ENCODE results near the gene DLG2.

Gene DLG2

GRCh38 chr11:84580428-84580827 is 1046.7 kb downstream of the DLG2 start:
- TF ChIP-seq, protein P1, sequence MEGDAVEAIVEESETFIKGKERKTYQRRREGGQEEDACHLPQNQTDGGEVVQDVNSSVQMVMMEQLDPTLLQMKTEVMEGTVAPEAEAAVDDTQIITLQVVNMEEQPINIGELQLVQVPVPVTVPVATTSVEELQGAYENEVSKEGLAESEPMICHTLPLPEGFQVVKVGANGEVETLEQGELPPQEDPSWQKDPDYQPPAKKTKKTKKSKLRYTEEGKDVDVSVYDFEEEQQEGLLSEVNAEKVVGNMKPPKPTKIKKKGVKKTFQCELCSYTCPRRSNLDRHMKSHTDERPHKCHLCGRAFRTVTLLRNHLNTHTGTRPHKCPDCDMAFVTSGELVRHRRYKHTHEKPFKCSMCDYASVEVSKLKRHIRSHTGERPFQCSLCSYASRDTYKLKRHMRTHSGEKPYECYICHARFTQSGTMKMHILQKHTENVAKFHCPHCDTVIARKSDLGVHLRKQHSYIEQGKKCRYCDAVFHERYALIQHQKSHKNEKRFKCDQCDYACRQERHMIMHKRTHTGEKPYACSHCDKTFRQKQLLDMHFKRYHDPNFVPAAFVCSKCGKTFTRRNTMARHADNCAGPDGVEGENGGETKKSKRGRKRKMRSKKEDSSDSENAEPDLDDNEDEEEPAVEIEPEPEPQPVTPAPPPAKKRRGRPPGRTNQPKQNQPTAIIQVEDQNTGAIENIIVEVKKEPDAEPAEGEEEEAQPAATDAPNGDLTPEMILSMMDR (IDR thresholded peaks at IDR 0.05): no peak
- no peak for TF ChIP-seq ZFX (IDR thresholded peaks at IDR 0.05; ENCODE audit: borderline replicate concordance)
- H3K27ac ChIP-seq: no peak overlapping the region

GRCh38 chr11:84573868-84574267 is 1053.3 kb downstream of the DLG2 start:
- TF ChIP-seq, protein P1 (IDR thresholded peaks at IDR 0.05): no peak
- TF ChIP-seq ZFX (IDR thresholded peaks at IDR 0.05; ENCODE audit: borderline replicate concordance): no peak
- no peak overlapping the region for H3K27ac ChIP-seq

GRCh38 chr11:84566671-84567070 is 1060.5 kb downstream of the DLG2 start:
- no peak for TF ChIP-seq ZFX (IDR thresholded peaks at IDR 0.05; ENCODE audit: borderline replicate concordance)
- TF ChIP-seq, protein P1 (IDR thresholded peaks at IDR 0.05): no peak
- H3K27ac ChIP-seq: no peak overlapping the region

DNA sequence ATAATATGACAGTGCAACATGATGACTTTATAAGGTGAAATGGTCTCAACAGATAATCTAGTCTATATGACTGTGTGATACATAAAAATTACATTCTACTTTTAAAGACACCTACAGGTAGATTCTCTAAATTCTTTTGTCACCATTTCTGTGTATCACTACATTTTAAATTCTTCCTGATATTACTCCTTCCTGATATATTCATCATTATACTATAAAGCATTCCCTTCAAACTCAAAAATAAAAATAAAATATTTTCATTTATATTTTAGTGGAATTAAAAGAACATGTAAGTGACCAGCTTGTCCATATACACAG is 1062.3 kb downstream of the DLG2 start:
- no peak for TF ChIP-seq ZFX (IDR thresholded peaks at IDR 0.05; ENCODE audit: borderline replicate concordance)
- TF ChIP-seq, protein P1 (IDR thresholded peaks at IDR 0.05): peak; percentile 63
- H3K27ac ChIP-seq: no peak overlapping the region

- TF ChIP-seq, protein P1 (IDR thresholded peaks at IDR 0.05): peak; percentile 94
- no peak for TF ChIP-seq ZFX (IDR thresholded peaks at IDR 0.05; ENCODE audit: borderline replicate concordance)
- H3K27ac ChIP-seq: peak overlapping the region; percentile 28
Observed at GRCh38 chr11:84564180-84564866, 1062.8 kb downstream of the DLG2 start.

DNA sequence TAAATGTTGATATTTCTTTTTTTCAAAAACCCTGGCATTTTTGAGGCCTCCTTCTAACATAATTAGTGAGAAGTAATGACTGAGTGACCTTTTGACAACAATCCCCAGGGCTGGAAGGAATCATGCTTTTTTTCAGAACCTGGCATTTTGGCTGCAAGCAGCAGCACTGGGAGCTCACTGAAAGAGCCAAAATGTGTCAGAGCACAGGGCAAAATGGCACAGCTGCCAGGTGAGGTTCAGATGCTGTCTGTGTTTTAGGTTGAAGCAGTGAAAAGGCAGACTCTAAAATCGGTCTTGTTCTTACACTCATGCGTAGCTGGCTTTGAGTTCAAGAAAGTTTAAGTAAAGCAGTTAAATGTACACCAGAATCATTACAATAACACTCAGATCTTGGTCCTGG is 1063.8 kb downstream of the DLG2 start:
- peak overlapping the region; percentile 28; the same call in 1 of the 2 replicates for H3K27ac ChIP-seq
- TF ChIP-seq, protein P1 (IDR thresholded peaks at IDR 0.05): no peak
- no peak for TF ChIP-seq ZFX (IDR thresholded peaks at IDR 0.05; ENCODE audit: borderline replicate concordance)

- TF ChIP-seq, protein P1 (IDR thresholded peaks at IDR 0.05): no peak
- TF ChIP-seq ZFX (IDR thresholded peaks at IDR 0.05; ENCODE audit: borderline replicate concordance): no peak
- H3K27ac ChIP-seq: no peak overlapping the region
Observed at GRCh38 chr11:84560206-84560605, 1066.9 kb downstream of the DLG2 start.

Data from 22Rv1 (cell line).